Tibial nerve (tissue), 3 donors: Measurements from ENCODE around the gene LRRC8D.

Source experiments
- CTCF ChIP-seq, 5 experiments: fragments of 200-600 bp in 3 of 5; fragments of 450-650 bp in 2 of 5; sonication (generic) in 3 of 5; IDR thresholded peaks; one replicate each; pipeline ENCODE4 v1.5.1; 2016 to 2019; ENCODE audit warnings: antibody characterized with exemption in 5 of 5, mild to moderate bottlenecking in 3 of 5, moderate library complexity in 2 of 5
- POLR2A ChIP-seq, 2 donors: fragments of 450-650 bp; IDR thresholded peaks; one replicate each; pipeline ENCODE4 v1.6.1; 2017; ENCODE audit warnings: antibody characterized with exemption in 2 of 2, mild to moderate bottlenecking in 2 of 2, moderate library complexity in 2 of 2

- no peak for TF ChIP-seq POLR2A (IDR thresholded peaks at IDR 0.05)
- no peak for TF ChIP-seq CTCF (IDR thresholded peaks at IDR 0.05)
Observed at GRCh38 chr1:89898150-89898549, 77.3 kb downstream of the LRRC8D start.
